Nephron progenitor cell (in vitro differentiated cells): Measurements from ENCODE around the gene TTLL11.

Experiments used
- DNase-seq: peaks from one replicate; pipeline ENCODE4 v3.0.0; 2021
- H3K27ac Mint-ChIP-seq: 2 replicates; pipeline ENCODE4 v1.8.0; 2021; ENCODE audit warnings: mild to moderate bottlenecking, moderate library complexity, mixed read lengths
- H3K27me3 Mint-ChIP-seq: 2 replicates; pipeline ENCODE4 v1.8.0; 2021; ENCODE audit warnings: mild to moderate bottlenecking, low read depth, mixed read lengths; ENCODE audit not compliant: poor library complexity
- H3K36me3 Mint-ChIP-seq: 2 replicates; pipeline ENCODE4 v1.8.0; 2021; ENCODE audit warnings: low read depth, mixed read lengths
- H3K4me1 Mint-ChIP-seq: 2 replicates; pipeline ENCODE4 v1.8.0; 2021; ENCODE audit warnings: mixed read lengths
- H3K4me3 Mint-ChIP-seq: 2 replicates; pipeline ENCODE4 v1.8.0; 2021; ENCODE audit warnings: mild to moderate bottlenecking, moderate library complexity, mixed read lengths
- H3K9me3 Mint-ChIP-seq: 2 replicates; pipeline ENCODE4 v1.8.0; 2021; ENCODE audit warnings: mild to moderate bottlenecking, moderate library complexity, mixed read lengths
- CTCF ChIP-seq: fragments of 200-600 bp; sonication (generic); IDR thresholded peaks from 2 replicates; pipeline ENCODE4 v1.5.0; 2021; ENCODE audit warnings: antibody characterized with exemption

TTLL11 gene

GRCh38 chr9:121892706-121893105, 200.4 kb downstream of the TTLL11 start:
- peaks cover 13% of the 10 kb centered on the region for H3K27me3 Mint-ChIP-seq
- DNase-seq, result no peak

GRCh38 chr9:121890746-121891145, 202.4 kb downstream of the TTLL11 start:
- DNase-seq, result no peak
- H3K9me3 Mint-ChIP-seq, result no peaks in the 10 kb centered on the region
- TF ChIP-seq CTCF, result no peak
- H3K27ac Mint-ChIP-seq, result no peak overlapping the region
- no peaks in the 10 kb centered on the region for H3K36me3 Mint-ChIP-seq
- peaks cover 10% of the 10 kb centered on the region for H3K27me3 Mint-ChIP-seq
- H3K4me1 Mint-ChIP-seq, result peaks cover 25% of the 10 kb centered on the region
- no peak overlapping the region for H3K4me3 Mint-ChIP-seq

More at GRCh38 chr9:121892706-121893105, 200.4 kb downstream of the TTLL11 start:
- Mint-ChIP-seq H3K4me1 (peaks cover 16% of the 10 kb centered on the region), H3K9me3 (no peaks in the 10 kb centered on the region), H3K27ac (no peak overlapping the region), H3K36me3 (no peaks in the 10 kb centered on the region), H3K4me3 (no peak overlapping the region)
- TF ChIP-seq CTCF, result no peak

- no peak for TF ChIP-seq CTCF
- H3K4me1 Mint-ChIP-seq, result peaks cover 32% of the 10 kb centered on the region
Measured at GRCh38 chr9:121889990-121890563, 203.0 kb downstream of the TTLL11 start.

GRCh38 chr9:121888438-121888775, 204.7 kb downstream of the TTLL11 start:
- Mint-ChIP-seq H3K4me3 (no peak overlapping the region), H3K27ac (no peak overlapping the region), H3K27me3 (peaks cover 8% of the 10 kb centered on the region), H3K36me3 (no peaks in the 10 kb centered on the region), H3K4me1 (peaks cover 49% of the 10 kb centered on the region), H3K9me3 (no peaks in the 10 kb centered on the region)
- DNase-seq, result no peak
- TF ChIP-seq CTCF, result no peak

More at GRCh38 chr9:121889990-121890563, 203.0 kb downstream of the TTLL11 start:
- DNase-seq, result no peak
- peak overlapping the region; percentile 27 for H3K27ac Mint-ChIP-seq
- H3K9me3 Mint-ChIP-seq, result no peaks in the 10 kb centered on the region
- H3K27me3 Mint-ChIP-seq, result peaks cover 10% of the 10 kb centered on the region
- H3K4me3 Mint-ChIP-seq, result no peak overlapping the region
- H3K36me3 Mint-ChIP-seq, result no peaks in the 10 kb centered on the region

- DNase-seq, result no peak
- H3K4me1 Mint-ChIP-seq, result peaks cover 55% of the 10 kb centered on the region
- no peak overlapping the region for H3K4me3 Mint-ChIP-seq
- H3K27me3 Mint-ChIP-seq, result peaks cover 8% of the 10 kb centered on the region
- H3K9me3 Mint-ChIP-seq, result no peaks in the 10 kb centered on the region
- H3K27ac Mint-ChIP-seq, result no peak overlapping the region
- H3K36me3 Mint-ChIP-seq, result no peaks in the 10 kb centered on the region
- no peak for TF ChIP-seq CTCF
Measured at GRCh38 chr9:121887553-121888437, 205.3 kb downstream of the TTLL11 start.
